Measurements from ENCODE around the gene ALDOA. TPM values are rescaled to one million over a fixed set of nuclear protein-coding genes. Genes with fewer than 3 reads are reported as not detected.

ALDOA gene
- polyA plus RNA-seq, 3 donors = 1,202 to 1,628 (median 1,429) TPM

DNA sequence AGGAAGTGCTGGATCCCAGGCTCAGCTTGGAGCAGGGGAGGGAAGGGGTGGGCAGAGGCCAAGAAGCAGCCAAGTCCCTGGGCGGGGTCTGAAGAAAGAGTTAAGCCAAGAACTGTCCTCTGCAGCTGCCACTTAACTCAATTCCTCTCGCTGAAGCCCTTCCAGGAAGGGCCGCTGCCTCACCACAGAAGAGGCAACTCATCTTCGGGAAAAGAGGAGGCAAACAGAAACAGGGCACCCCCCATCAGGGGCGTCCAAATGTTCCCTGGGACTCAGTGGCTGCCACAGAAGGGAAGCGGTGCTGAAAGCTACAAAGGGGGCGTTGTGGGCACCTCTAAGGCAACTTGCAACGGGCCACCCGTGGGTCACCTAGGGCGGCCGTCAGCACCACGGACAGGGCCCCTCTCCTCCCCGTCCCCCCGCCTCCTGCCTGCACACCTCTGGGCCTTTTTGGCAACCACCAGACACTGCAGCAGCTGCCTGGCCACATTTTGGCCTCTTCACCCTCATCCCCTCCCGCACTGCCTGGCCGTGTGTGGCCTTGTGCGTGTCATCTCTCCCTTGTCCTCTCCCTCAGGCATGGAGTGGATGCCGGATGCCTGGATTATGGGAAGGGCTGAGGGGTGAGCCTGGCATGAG is 37.0 kb upstream of the ALDOA start:
- H3K27me3 Mint-ChIP-seq (ENCODE audit: low read depth in 3 of 3) = peaks cover 52 to 72% (median 66%) of the 10 kb centered on the region in 3 donors
- H3K27me3 ChIP-seq (ENCODE audit: control insufficient read depth in 2 of 2, insufficient read depth in 2 of 2, low read length in 2 of 2) = peaks cover 30 to 59% of the 10 kb centered on the region in 2 donors
- H3K9me3 Mint-ChIP-seq = peaks cover 0 to 8% (median 5%) of the 10 kb centered on the region in 7 donors

DNA sequence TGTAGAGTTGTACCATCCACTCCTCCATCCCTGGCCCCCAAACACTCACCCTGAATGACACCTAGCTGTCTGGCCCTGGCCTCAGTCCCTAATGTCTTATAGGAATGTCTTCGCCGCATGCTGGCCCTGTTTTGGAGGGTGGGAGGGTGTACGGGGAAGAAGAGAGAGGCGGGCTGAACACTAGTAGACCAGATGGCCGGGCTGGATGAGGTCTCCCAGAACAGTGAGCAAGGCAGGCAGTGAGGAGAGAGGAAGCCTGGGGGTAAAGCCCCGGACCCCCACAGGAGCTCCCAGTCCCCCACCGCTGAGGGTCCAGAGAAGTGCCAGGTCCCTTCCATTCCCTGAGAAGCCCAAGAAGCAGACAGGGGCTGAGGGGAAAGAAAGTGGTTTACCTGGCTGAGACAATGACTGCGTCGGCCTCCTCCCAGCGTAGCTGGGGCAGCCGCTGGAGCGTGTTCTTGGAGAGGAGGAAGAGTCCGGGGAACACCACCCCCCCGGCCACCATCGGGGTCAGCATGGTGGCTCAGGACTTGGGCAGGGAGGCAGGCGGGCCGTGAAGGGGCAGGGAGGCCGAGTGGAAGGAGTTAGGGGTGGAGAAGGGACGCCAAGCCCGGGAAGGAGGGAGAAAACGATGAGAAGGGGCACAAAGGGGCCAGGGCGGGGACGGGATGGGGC is 35.4 kb upstream of the ALDOA start:
- peaks cover 0 to 4% of the 10 kb centered on the region in 2 donors for H3K4me1 ChIP-seq (ENCODE audit: control insufficient read depth in 1 of 2, insufficient read depth in 2 of 2, low read length in 2 of 2)
- H3K27ac Mint-ChIP-seq = no peak overlapping the region
- no peaks in the 10 kb centered on the region for H4K20me1 ChIP-seq (ENCODE audit: insufficient read depth, low read length)
- peaks cover 0 to 6% of the 10 kb centered on the region in 2 donors for H3K9me3 ChIP-seq (replicated peaks in 1 of 2; ENCODE audit: control insufficient read depth in 1 of 2, insufficient read depth in 1 of 2, low read length in 2 of 2)
- no peak overlapping the region for H3K4me2 ChIP-seq (replicated peaks; ENCODE audit: extremely low read depth, low read length, poor library complexity, severe bottlenecking)
- intact Hi-C loops (cut with micrococcal nuclease) = no loop called here
- no peak overlapping the region for H2AFZ ChIP-seq (ENCODE audit: insufficient read depth, low read depth, low read length, poor library complexity, severe bottlenecking)
- peaks cover 0 to 8% (median 5%) of the 10 kb centered on the region in 7 donors for H3K9me3 Mint-ChIP-seq
- WGBS (ENCODE audit: insufficient coverage) = 19% methylated on average over 12 of the region's 23 CpGs
- H3K36me3 Mint-ChIP-seq = no peaks in the 10 kb centered on the region
- peaks cover 50 to 84% (median 68%) of the 10 kb centered on the region in 3 donors for H3K27me3 Mint-ChIP-seq (ENCODE audit: low read depth in 3 of 3)
- H3K9ac ChIP-seq (ENCODE audit: insufficient read depth, low read length, poor library complexity, severe bottlenecking) = no peak overlapping the region
- no peak overlapping the region for H3K4me3 ChIP-seq (replicated peaks in 1 of 3; ENCODE audit: low read depth in 2 of 3, low read length in 3 of 3)
- TF ChIP-seq, protein P1, sequence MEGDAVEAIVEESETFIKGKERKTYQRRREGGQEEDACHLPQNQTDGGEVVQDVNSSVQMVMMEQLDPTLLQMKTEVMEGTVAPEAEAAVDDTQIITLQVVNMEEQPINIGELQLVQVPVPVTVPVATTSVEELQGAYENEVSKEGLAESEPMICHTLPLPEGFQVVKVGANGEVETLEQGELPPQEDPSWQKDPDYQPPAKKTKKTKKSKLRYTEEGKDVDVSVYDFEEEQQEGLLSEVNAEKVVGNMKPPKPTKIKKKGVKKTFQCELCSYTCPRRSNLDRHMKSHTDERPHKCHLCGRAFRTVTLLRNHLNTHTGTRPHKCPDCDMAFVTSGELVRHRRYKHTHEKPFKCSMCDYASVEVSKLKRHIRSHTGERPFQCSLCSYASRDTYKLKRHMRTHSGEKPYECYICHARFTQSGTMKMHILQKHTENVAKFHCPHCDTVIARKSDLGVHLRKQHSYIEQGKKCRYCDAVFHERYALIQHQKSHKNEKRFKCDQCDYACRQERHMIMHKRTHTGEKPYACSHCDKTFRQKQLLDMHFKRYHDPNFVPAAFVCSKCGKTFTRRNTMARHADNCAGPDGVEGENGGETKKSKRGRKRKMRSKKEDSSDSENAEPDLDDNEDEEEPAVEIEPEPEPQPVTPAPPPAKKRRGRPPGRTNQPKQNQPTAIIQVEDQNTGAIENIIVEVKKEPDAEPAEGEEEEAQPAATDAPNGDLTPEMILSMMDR (IDR thresholded peaks at IDR 0.05) = no peak
- DNase-seq = no peak
- H3K79me2 ChIP-seq (ENCODE audit: insufficient read depth, low read length) = no peaks in the 10 kb centered on the region
- H3K4me3 Mint-ChIP-seq = peak overlapping the region in 1 of 2 donors; percentile 77
- H3K27ac ChIP-seq (ENCODE audit: low read depth in 1 of 2, low read length in 2 of 2) = no peak overlapping the region
- H3K4me1 Mint-ChIP-seq = peaks cover 3% of the 10 kb centered on the region
- H3K27me3 ChIP-seq (ENCODE audit: control insufficient read depth in 2 of 2, insufficient read depth in 2 of 2, low read length in 2 of 2) = peaks cover 30 to 59% of the 10 kb centered on the region in 2 donors
- no peaks in the 10 kb centered on the region for H3K36me3 ChIP-seq (replicated peaks in 1 of 2; ENCODE audit: control insufficient read depth in 1 of 2, insufficient read depth in 2 of 2, low read length in 2 of 2)

More for the DNA sequence above, 37.0 kb upstream of the ALDOA start:
- H4K20me1 ChIP-seq (ENCODE audit: insufficient read depth, low read length) = no peaks in the 10 kb centered on the region
- no peak for DNase-seq
- 6% methylated on average over 10 of the region's 18 CpGs for WGBS (ENCODE audit: insufficient coverage)
- no peak overlapping the region for H3K27ac ChIP-seq (ENCODE audit: low read depth in 1 of 2, low read length in 2 of 2)
- no peaks in the 10 kb centered on the region for H3K36me3 Mint-ChIP-seq
- H3K4me2 ChIP-seq (replicated peaks; ENCODE audit: extremely low read depth, low read length, poor library complexity, severe bottlenecking) = no peak overlapping the region
- peak overlapping the region in 1 of 7 donors; percentile 50 for H3K27ac Mint-ChIP-seq
- H3K4me3 Mint-ChIP-seq = peak overlapping the region in 1 of 2 donors; percentile 77
- no peaks in the 10 kb centered on the region for H3K36me3 ChIP-seq (replicated peaks in 1 of 2; ENCODE audit: control insufficient read depth in 1 of 2, insufficient read depth in 2 of 2, low read length in 2 of 2)
- H3K4me1 ChIP-seq (ENCODE audit: control insufficient read depth in 1 of 2, insufficient read depth in 2 of 2, low read length in 2 of 2) = peaks cover 0 to 4% of the 10 kb centered on the region in 2 donors
- no peak overlapping the region for H2AFZ ChIP-seq (ENCODE audit: insufficient read depth, low read depth, low read length, poor library complexity, severe bottlenecking)
- H3K4me1 Mint-ChIP-seq = peaks cover 1% of the 10 kb centered on the region
- peaks cover 0 to 6% of the 10 kb centered on the region in 2 donors for H3K9me3 ChIP-seq (replicated peaks in 1 of 2; ENCODE audit: control insufficient read depth in 1 of 2, insufficient read depth in 1 of 2, low read length in 2 of 2)
- no peak overlapping the region for H3K4me3 ChIP-seq (replicated peaks in 1 of 3; ENCODE audit: low read depth in 2 of 3, low read length in 3 of 3)
- TF ChIP-seq, protein P1 (IDR thresholded peaks at IDR 0.05) = no peak
- no peak overlapping the region for H3K9ac ChIP-seq (ENCODE audit: insufficient read depth, low read length, poor library complexity, severe bottlenecking)
- intact Hi-C loops (cut with micrococcal nuclease) = loop anchor here in 1 of 2 donors (10.0 kb wide), 2 partner anchors 84 to 334 kb away; no protein-coding TSS in a partner anchor
- no peaks in the 10 kb centered on the region for H3K79me2 ChIP-seq (ENCODE audit: insufficient read depth, low read length)

All from CD14-positive monocyte (primary cell).